H1 (cell line): ENCODE measurements around the gene CTTNBP2. TPM values are rescaled to one million over a fixed set of nuclear protein-coding genes. Genes with fewer than 3 reads are reported as not detected.

Experiments
- CTCF ChIA-PET: fragments of 300-600 bp; sonication (Branson Sonifier 250); formaldehyde crosslinking; loops from one replicate; lab custom pipeline; 2021; ENCODE audit not compliant: partially characterized antibody; lab: Charles Lee
- POLR2A ChIA-PET: fragments of 300-600 bp; sonication (Branson Sonifier 250); formaldehyde crosslinking; loops from one replicate; lab custom pipeline; 2021; ENCODE audit warnings: inconsistent platforms; ENCODE audit not compliant: partially characterized antibody; lab: Charles Lee
- DNase-seq, 2 experiments: peaks; one replicate each; pipeline versions ENCODE4 v3.0.0 to v3.0.0-alpha.2; 2010 to 2022; ENCODE audit warnings: low spot score in 2 of 2, low read depth in 1 of 2, mixed read lengths in 1 of 2
- FAIRE-seq: peaks from 2 replicates; lab custom pipeline; 2011; peaks lifted over from hg19 to GRCh38; lab: Jason Lieb, UNC
- H2AFZ ChIP-seq: 2 replicates; pipeline ENCODE4 v1.8.1; 2012; ENCODE audit warnings: low read length, inconsistent platforms
- H2AK5ac ChIP-seq: 2 replicates; pipeline ENCODE4 v1.6.1; 2013; ENCODE audit warnings: low read depth, low read length
- H2BK120ac ChIP-seq: replicated peaks from 2 replicates; pipeline ENCODE3; 2013; ENCODE audit warnings: low read depth, low read length, inconsistent platforms
- H2BK12ac ChIP-seq: 2 replicates; pipeline ENCODE4 v1.6.1; 2013; ENCODE audit warnings: low read depth, low read length
- H2BK15ac ChIP-seq: 2 replicates; pipeline ENCODE4 v1.6.1; 2013; ENCODE audit warnings: low read length
- H2BK20ac ChIP-seq: 2 replicates; pipeline ENCODE4 v1.6.1; 2013; ENCODE audit warnings: low read length
- H2BK5ac ChIP-seq: 2 replicates; pipeline ENCODE4 v1.6.1; 2013; ENCODE audit warnings: low read depth, low read length
- H3K14ac ChIP-seq: 2 replicates; pipeline ENCODE4 v1.6.1; 2013; ENCODE audit warnings: inconsistent platforms; ENCODE audit not compliant: insufficient read length
- H3K18ac ChIP-seq: 2 replicates; pipeline ENCODE4 v1.6.1; 2013; ENCODE audit warnings: low read length; ENCODE audit errors: extremely low read depth
- H3K23ac ChIP-seq: 2 replicates; pipeline ENCODE4 v1.6.1; 2013; ENCODE audit warnings: inconsistent platforms; ENCODE audit not compliant: insufficient read length
- H3K23me2 ChIP-seq: 2 replicates; pipeline ENCODE4 v1.6.1; 2013; ENCODE audit warnings: low read depth, low read length
- H3K27ac ChIP-seq: 2 replicates; pipeline ENCODE4 v1.6.1; 2011; ENCODE audit warnings: low read depth, low read length, inconsistent platforms
- H3K27me3 ChIP-seq, 4 experiments: replicated peaks in 1 of 4; 1 replicate in 1 of 4; 2 replicates in 3 of 4; pipeline versions ENCODE4 v1.6.1 to v1.8.1; 2011 to 2013; ENCODE audit warnings: low read length in 3 of 4, mild to moderate bottlenecking in 3 of 4, inconsistent platforms in 2 of 4, mixed read lengths in 2 of 4, moderate library complexity in 1 of 4; ENCODE audit not compliant: control insufficient read depth in 3 of 4, insufficient read depth in 3 of 4; ENCODE audit errors: extremely low read depth in 1 of 4
- H3K36me3 ChIP-seq, 4 experiments: 2 replicates each; pipeline versions ENCODE4 v1.6.1 to v1.8.1; 2011 to 2013; ENCODE audit warnings: mild to moderate bottlenecking in 4 of 4, low read length in 3 of 4, moderate library complexity in 2 of 4, control low read depth in 1 of 4, inconsistent platforms in 1 of 4; ENCODE audit not compliant: insufficient read depth in 4 of 4, control insufficient read depth in 2 of 4
- H3K4ac ChIP-seq: replicated peaks from 2 replicates; pipeline ENCODE3; 2013; ENCODE audit warnings: low read length, low read depth, mixed read lengths, inconsistent platforms; ENCODE audit not compliant: insufficient read length
- H3K4me1 ChIP-seq, 4 experiments: replicated peaks in 1 of 4; 1 replicate in 1 of 4; 2 replicates in 3 of 4; pipeline versions ENCODE4 v1.6.1 to v1.8.1; 2011 to 2013; ENCODE audit warnings: low read length in 3 of 4, inconsistent platforms in 2 of 4, mixed read lengths in 1 of 4; ENCODE audit not compliant: insufficient read depth in 4 of 4, control insufficient read depth in 3 of 4
- H3K4me2 ChIP-seq, 2 experiments: 2 replicates each; pipeline versions ENCODE4 v1.6.1 to v1.8.1; 2011 to 2013; ENCODE audit warnings: low read depth in 2 of 2, low read length in 2 of 2, control low read depth in 1 of 2, inconsistent platforms in 1 of 2, mild to moderate bottlenecking in 1 of 2; ENCODE audit not compliant: insufficient read depth in 1 of 2
- H3K4me3 ChIP-seq, 4 experiments: fragments of 200-600, 300-600 bp in 1 of 4; sonication (generic), shearing (Covaris generic), sonication (Bioruptor Twin) in 1 of 4; 2 replicates each; pipeline versions ENCODE4 v1.5.1 to v1.8.1; 2011 to 2016; ENCODE audit warnings: low read length in 4 of 4, low read depth in 3 of 4, control low read depth in 2 of 4, inconsistent platforms in 2 of 4, mild to moderate bottlenecking in 2 of 4, mixed read lengths in 1 of 4, moderate library complexity in 1 of 4; ENCODE audit not compliant: insufficient read depth in 2 of 4; ENCODE audit errors: extremely low read depth in 1 of 4
- H3K56ac ChIP-seq: replicated peaks from 2 replicates; pipeline ENCODE3; 2013; ENCODE audit warnings: low read depth, mild to moderate bottlenecking, mixed read lengths, low read length, inconsistent platforms; ENCODE audit not compliant: insufficient read length
- H3K79me1 ChIP-seq: 2 replicates; pipeline ENCODE4 v1.6.1; 2013; ENCODE audit warnings: low read depth, low read length, control low read depth
- H3K79me2 ChIP-seq, 2 experiments: 2 replicates each; pipeline versions ENCODE4 v1.6.1 to v1.8.1; 2012 to 2013; ENCODE audit warnings: low read length in 2 of 2, mild to moderate bottlenecking in 2 of 2, inconsistent platforms in 1 of 2; ENCODE audit not compliant: insufficient read depth in 2 of 2, control insufficient read depth in 1 of 2
- H3K9ac ChIP-seq, 4 experiments: replicated peaks in 1 of 4; 1 replicate in 1 of 4; 2 replicates in 3 of 4; pipeline versions ENCODE4 v1.6.1 to v1.8.1; 2011 to 2013; ENCODE audit warnings: low read depth in 3 of 4, low read length in 3 of 4, control low read depth in 2 of 4, mild to moderate bottlenecking in 2 of 4, moderate library complexity in 2 of 4, inconsistent platforms in 1 of 4; ENCODE audit errors: extremely low read depth in 1 of 4
- H3K9me3 ChIP-seq, 2 experiments: 2 replicates each; pipeline versions ENCODE4 v1.6.1 to v1.8.1; 2012 to 2013; ENCODE audit warnings: mild to moderate bottlenecking in 2 of 2, moderate library complexity in 2 of 2, control low read depth in 1 of 2, inconsistent platforms in 1 of 2, low read depth in 1 of 2, low read length in 1 of 2, mixed read lengths in 1 of 2; ENCODE audit not compliant: insufficient read depth in 2 of 2
- H4K20me1 ChIP-seq, 2 experiments: replicated peaks in 1 of 2; 2 replicates each; pipeline versions ENCODE3 to v1.8.1; 2011 to 2013; ENCODE audit warnings: inconsistent platforms in 2 of 2, low read length in 2 of 2, mild to moderate bottlenecking in 1 of 2; ENCODE audit not compliant: insufficient read depth in 2 of 2, control insufficient read depth in 1 of 2
- H4K5ac ChIP-seq: 2 replicates; pipeline ENCODE4 v1.6.1; 2013; ENCODE audit warnings: low read length, low read depth, mixed read lengths, inconsistent platforms; ENCODE audit not compliant: insufficient read length
- H4K8ac ChIP-seq: 2 replicates; pipeline ENCODE4 v1.8.0; 2013; ENCODE audit warnings: mild to moderate bottlenecking, moderate library complexity, low read length, inconsistent platforms; ENCODE audit not compliant: insufficient read depth; ENCODE audit errors: extremely low read depth
- H4K91ac ChIP-seq: replicated peaks from 2 replicates; pipeline ENCODE3; 2013; ENCODE audit warnings: low read length, mixed read lengths, inconsistent platforms; ENCODE audit not compliant: insufficient read length
- BRCA1 ChIP-seq: IDR thresholded peaks from 2 replicates; pipeline ENCODE4 v1.6.1; 2012; ENCODE audit warnings: low read depth, low read length, improper control_type of control experiment
- POLR2A ChIP-seq, 2 experiments: IDR thresholded peaks; 1 replicate in 1 of 2; 2 replicates in 1 of 2; pipeline ENCODE4 v1.6.1; 2011; ENCODE audit warnings: low read depth in 2 of 2, low read length in 2 of 2, mild to moderate bottlenecking in 2 of 2; ENCODE audit errors: control extremely low read depth in 1 of 2
- RNF2 ChIP-seq: fragments of 200-900, 300-1000 bp; sonication (generic); IDR thresholded peaks from 2 replicates; pipeline ENCODE4 v1.7.1; 2016; ENCODE audit warnings: borderline replicate concordance, low read depth, mild to moderate bottlenecking, antibody characterized with exemption, low read length; ENCODE audit not compliant: poor library complexity, severe bottlenecking; ENCODE audit errors: missing control alignments
- WGBS, 2 experiments: shearing (Covaris generic) in 1 of 2; methylation state at CpG; one replicate each; pipeline versions ENCODE4 v1.1.6 to v1.1.7; 2013 to 2015; ENCODE audit warnings: low lambda C conversion rate in 2 of 2, mixed read lengths in 2 of 2, inconsistent platforms in 1 of 2, low coverage in 1 of 2, missing lambda C conversion rate in 1 of 2; ENCODE audit not compliant: insufficient replicate concordance in 2 of 2, insufficient coverage in 1 of 2, insufficient read length in 1 of 2; ENCODE audit errors: extremely low coverage in 1 of 2, missing lambda C conversion rate in 1 of 2; 5-methylcytosine and 5-hydroxymethylcytosine counted together
- polyA plus RNA-seq, 7 experiments: library from polyadenylated mRNA; depleted of rRNA in 3 of 7; stranded (reverse) in 5 of 7; unstranded in 2 of 7; fragments of >200 nt in 5 of 7; fragments of 200-250 nt in 2 of 7; gene quantifications; 1 replicate in 5 of 7; 2 replicates in 1 of 7; 4 replicates in 1 of 7; pipeline versions ENCODE4 v1.2.1 to v1.2.3, GENCODE V29; 2011 to 2013; ENCODE audit warnings: missing spikeins in 2 of 7, mixed read lengths in 2 of 7
- total RNA-seq: library from RNA; stranded (reverse); fragmentation: NEBNext Ultra II Directional; extraction: Animal tissue kit (Norgen Biotek cat#: 25700); gene quantifications from 2 replicates; pipeline ENCODE4 v1.2.1, GENCODE V29; 2021

CTTNBP2 gene
- total and polyA plus RNA-seq, 2 of the 8 experiments (the other 6 are each of a cell fraction or from before 2014, with no cell fraction given) = 15.3 to 35.1 TPM

DNA sequence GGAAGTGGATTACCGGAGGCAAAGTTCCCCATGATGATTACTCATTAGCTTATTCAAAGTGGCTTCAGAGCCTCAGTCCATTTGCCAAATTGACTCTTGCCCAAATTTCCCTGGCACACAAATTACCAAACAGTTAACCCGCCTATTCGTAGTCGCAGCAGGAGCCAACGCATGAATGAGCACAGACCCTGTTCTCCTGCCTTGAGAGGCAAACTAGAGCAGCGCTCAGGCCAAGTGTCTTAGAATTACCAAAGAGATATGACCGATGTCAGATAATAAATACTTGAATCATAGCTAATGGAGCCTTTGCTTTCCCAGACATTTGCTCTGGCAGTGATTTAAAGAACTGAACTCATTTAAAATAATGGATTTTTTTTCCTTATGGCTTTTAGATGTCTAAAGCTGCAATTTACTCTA lies 64.9 kb downstream of the CTTNBP2 start:
- peaks cover 2% of the 10 kb centered on the region for H3K79me1 ChIP-seq
- no peaks in the 10 kb centered on the region for H3K9me3 ChIP-seq
- H3K27ac ChIP-seq = no peak overlapping the region
- H3K56ac ChIP-seq = no peak overlapping the region
- H3K27me3 ChIP-seq = no peaks in the 10 kb centered on the region
- H3K4ac ChIP-seq = no peak overlapping the region
- no peak overlapping the region for H3K9ac ChIP-seq
- no peak overlapping the region for H3K18ac ChIP-seq
- CTCF ChIA-PET = interaction anchor here (1.5 to 1.8 kb wide), 2 partner anchors 29 to 57 kb away, joined by 4 to 6 read pairs; no protein-coding TSS in a partner anchor
- 0 out of 2 replicates have a peak overlapping the region, but pooled peaks have one; percentile 37 for H2BK20ac ChIP-seq
- peaks cover 0 to 19% of the 10 kb centered on the region in 2 experiments; a peak in 2 of 4 replicates for H3K79me2 ChIP-seq
- peaks cover 0 to 2% (median 0%) of the 10 kb centered on the region in 4 experiments; a peak in 1 of 8 replicates for H3K36me3 ChIP-seq
- DNase-seq (no peak), FAIRE-seq (no peak)
- H2AFZ ChIP-seq = no peak overlapping the region
- peaks cover 4 to 14% (median 11%) of the 10 kb centered on the region in 4 experiments; a peak in 6 of 7 replicates for H3K4me1 ChIP-seq
- POLR2A ChIA-PET = interaction anchor here (0.9 to 1.8 kb wide), 3 partner anchors 11 to 23 kb away, joined by 3 to 5 read pairs (median 3); no protein-coding TSS in a partner anchor
- no peak overlapping the region for H2BK120ac ChIP-seq
- H3K14ac ChIP-seq = no peak overlapping the region
- H4K91ac ChIP-seq = no peak overlapping the region
- no peak overlapping the region; the same call in 1 of the 2 replicates for H2BK15ac ChIP-seq
- H4K20me1 ChIP-seq = no peaks in the 10 kb centered on the region
- no peak overlapping the region for H3K4me2 ChIP-seq
- no peak overlapping the region for H2AK5ac ChIP-seq
- 66% methylated on average over 7 of the region's 7 CpGs; no CpG with 5 or more reads in 1 of the 2 experiments for WGBS, 2 experiments
- no peaks in the 10 kb centered on the region; the same call in 1 of the 2 replicates for H3K23me2 ChIP-seq
- no peak overlapping the region for H3K23ac ChIP-seq
- no peak overlapping the region for H4K8ac ChIP-seq
- no peak overlapping the region for H4K5ac ChIP-seq
- H2BK5ac ChIP-seq = no peak overlapping the region
- no peak overlapping the region for H2BK12ac ChIP-seq
- H3K4me3 ChIP-seq = no peak overlapping the region
- TF ChIP-seq RNF2 (no peak), BRCA1 (no peak), POLR2A (IDR thresholded peaks at IDR 0.05; ENCODE audit: control extremely low read depth in 1 of 2, low read depth in 2 of 2, low read length in 2 of 2) (no peak)
